Measurements from ENCODE around the gene SNED1.
"Not testable (repeated sequence)": the region's sequence is repeated elsewhere in the genome, so short reads cannot be mapped to it uniquely, and the experiment has no call there.

The SNED1 gene

GRCh38 chr2:240972636-240973521 is 25.5 kb upstream of the SNED1 start:
- DNase-seq: peak; percentile 77

- no peak for DNase-seq
Observed at GRCh38 chr2:240974771-240975572, 23.4 kb upstream of the SNED1 start.

GRCh38 chr2:240975903-240976302 is 22.5 kb upstream of the SNED1 start:
- DNase-seq: not testable (repeated sequence)

- no peak for DNase-seq
Observed at GRCh38 chr2:240981280-240981679, 17.1 kb upstream of the SNED1 start.

GRCh38 chr2:240981871-240982800 is 16.3 kb upstream of the SNED1 start:
- DNase-seq: no peak

- DNase-seq: no peak
Observed at GRCh38 chr2:240982821-240983281, 15.6 kb upstream of the SNED1 start.

GRCh38 chr2:240983361-240983995 is 14.9 kb upstream of the SNED1 start:
- DNase-seq: peak; percentile 35

GRCh38 chr2:240983996-240984498 is 14.4 kb upstream of the SNED1 start:
- DNase-seq: no peak

GRCh38 chr2:240985881-240986786 is 12.3 kb upstream of the SNED1 start:
- DNase-seq: no peak

- no peak for DNase-seq
Observed at GRCh38 chr2:240986787-240987411, 11.5 kb upstream of the SNED1 start.

GRCh38 chr2:240987588-240987987 is 10.8 kb upstream of the SNED1 start:
- DNase-seq: no peak

GRCh38 chr2:240988146-240988545 is 10.3 kb upstream of the SNED1 start:
- DNase-seq: no peak

GRCh38 chr2:240988571-240989271 is 9.7 kb upstream of the SNED1 start:
- DNase-seq: no peak

GRCh38 chr2:240989451-240990265 is 8.8 kb upstream of the SNED1 start:
- peak; percentile 5 for DNase-seq

GRCh38 chr2:240990266-240990529 is 8.2 kb upstream of the SNED1 start:
- DNase-seq: no peak

GRCh38 chr2:240990726-240991377 is 7.6 kb upstream of the SNED1 start:
- DNase-seq: no peak

- DNase-seq: no peak
Observed at GRCh38 chr2:240991378-240992263, 6.8 kb upstream of the SNED1 start.

Data from COR-L47 (cell line).